Measurements from ENCODE around the gene SPTBN5. TPM values are rescaled to one million over a fixed set of nuclear protein-coding genes. Genes with fewer than 3 reads are reported as not detected.

Gene SPTBN5
- total and polyA plus RNA-seq, 2 donors (not counting 1 experiment from before 2014, with no cell fraction given) = 0.55 to 1.4 TPM

- H2AFZ ChIP-seq (ENCODE audit: insufficient read depth, low read depth, low read length, poor library complexity, severe bottlenecking) = no peak overlapping the region
- H3K27me3 ChIP-seq (replicated peaks in 1 of 4; ENCODE audit: control extremely low read depth in 1 of 4, control insufficient read depth in 3 of 4, insufficient read depth in 4 of 4, low read length in 3 of 4) = no peaks in the 10 kb centered on the region
- WGBS (ENCODE audit: insufficient coverage) = 0% methylated on average over 1 of the region's 3 CpGs
- H3K79me2 ChIP-seq (ENCODE audit: control insufficient read depth, insufficient read depth, low read length) = peaks cover 6% of the 10 kb centered on the region
- peaks cover 43 to 49% of the 10 kb centered on the region in 2 donors for H3K4me1 ChIP-seq (ENCODE audit: control insufficient read depth in 2 of 2, insufficient read depth in 2 of 2, low read length in 2 of 2)
- ATAC-seq (ENCODE audit: low read depth) (peak; percentile 42), DNase-seq (peak; percentile 50)
- Mint-ChIP-seq H3K9me3 (ENCODE audit: insufficient read depth) (peaks cover 4% of the 10 kb centered on the region), H3K4me3 (peak overlapping the region; percentile 26), H3K27ac (peak overlapping the region; percentile 77), H3K4me1 (peaks cover 68% of the 10 kb centered on the region), H3K27me3 (no peaks in the 10 kb centered on the region)
- intact Hi-C loops (cut with micrococcal nuclease) = loop anchor here (2.0 kb wide), 1 partner anchor 13 kb away; no protein-coding TSS in a partner anchor
- TF ChIP-seq, protein P1, sequence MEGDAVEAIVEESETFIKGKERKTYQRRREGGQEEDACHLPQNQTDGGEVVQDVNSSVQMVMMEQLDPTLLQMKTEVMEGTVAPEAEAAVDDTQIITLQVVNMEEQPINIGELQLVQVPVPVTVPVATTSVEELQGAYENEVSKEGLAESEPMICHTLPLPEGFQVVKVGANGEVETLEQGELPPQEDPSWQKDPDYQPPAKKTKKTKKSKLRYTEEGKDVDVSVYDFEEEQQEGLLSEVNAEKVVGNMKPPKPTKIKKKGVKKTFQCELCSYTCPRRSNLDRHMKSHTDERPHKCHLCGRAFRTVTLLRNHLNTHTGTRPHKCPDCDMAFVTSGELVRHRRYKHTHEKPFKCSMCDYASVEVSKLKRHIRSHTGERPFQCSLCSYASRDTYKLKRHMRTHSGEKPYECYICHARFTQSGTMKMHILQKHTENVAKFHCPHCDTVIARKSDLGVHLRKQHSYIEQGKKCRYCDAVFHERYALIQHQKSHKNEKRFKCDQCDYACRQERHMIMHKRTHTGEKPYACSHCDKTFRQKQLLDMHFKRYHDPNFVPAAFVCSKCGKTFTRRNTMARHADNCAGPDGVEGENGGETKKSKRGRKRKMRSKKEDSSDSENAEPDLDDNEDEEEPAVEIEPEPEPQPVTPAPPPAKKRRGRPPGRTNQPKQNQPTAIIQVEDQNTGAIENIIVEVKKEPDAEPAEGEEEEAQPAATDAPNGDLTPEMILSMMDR (IDR thresholded peaks at IDR 0.05) = no peak
- no peak for TF ChIP-seq EZH2 (IDR thresholded peaks at IDR 0.05; ENCODE audit: borderline replicate concordance, insufficient read depth, low read depth, low read length, poor library complexity, severe bottlenecking)
- peak overlapping the region; percentile 16 for H3K4me2 ChIP-seq (replicated peaks; ENCODE audit: low read depth, low read length, poor library complexity, severe bottlenecking)
- H3K36me3 ChIP-seq (replicated peaks in 1 of 2; ENCODE audit: control extremely low read depth in 1 of 2, control insufficient read depth in 1 of 2, extremely low read depth in 1 of 2, insufficient read depth in 2 of 2, low read length in 1 of 2) = peaks cover 0 to 13% of the 10 kb centered on the region in 2 experiments
- no peak overlapping the region for H3K4me3 ChIP-seq (ENCODE audit: control extremely low read depth in 1 of 5, extremely low read depth in 1 of 5, insufficient read depth in 1 of 5, low read depth in 2 of 5, low read length in 4 of 5)
- H3K9me3 ChIP-seq (ENCODE audit: control extremely low read depth in 1 of 3, control insufficient read depth in 2 of 3, insufficient read depth in 1 of 3, low read length in 2 of 3) = peaks cover 0 to 16% (median 11%) of the 10 kb centered on the region in 3 donors
- CTCF ChIA-PET = interaction anchor here (1.2 to 2.5 kb wide), 3 partner anchors 9 to 22 kb away, joined by 4 to 7 read pairs (median 6); no protein-coding TSS in a partner anchor
- no peak overlapping the region for H3K9ac ChIP-seq (ENCODE audit: low read length)
- peak overlapping the region in 1 of 2 donors; percentile 75 for H3K27ac ChIP-seq (ENCODE audit: low read length in 2 of 2)
- POLR2A ChIA-PET = interaction anchor here (0.6 to 1.1 kb wide), 2 partner anchors 11 to 18 kb away, joined by 3 read pairs; no protein-coding TSS in a partner anchor
- no peaks in the 10 kb centered on the region for H4K20me1 ChIP-seq (ENCODE audit: control insufficient read depth, insufficient read depth, low read length, poor library complexity, severe bottlenecking)
Measured at GRCh38 chr15:41923401-41923997, 29.6 kb upstream of the SPTBN5 start.

DNA sequence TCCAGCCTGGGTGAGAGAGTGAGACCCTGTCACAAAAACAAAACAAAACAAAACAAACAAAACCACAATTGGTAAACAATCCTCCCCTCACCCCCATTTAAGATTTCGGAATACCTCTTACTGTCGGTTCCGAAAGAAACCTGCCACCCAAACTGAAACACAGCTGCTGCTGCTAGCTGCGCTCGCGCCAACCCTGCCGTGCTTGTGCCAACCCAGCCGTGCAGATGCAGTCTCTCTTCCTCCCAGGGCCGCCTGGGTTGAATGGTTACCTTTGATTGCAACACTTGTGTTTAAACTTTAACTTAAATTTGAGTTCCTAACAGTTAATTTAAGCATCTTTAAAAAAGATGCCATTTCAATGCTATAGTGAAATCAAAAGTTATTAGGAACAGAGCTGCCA, 28.5 kb upstream of the SPTBN5 start:
- Histone ChIP-seq H3K27ac (ENCODE audit: low read length in 2 of 2) (no peak overlapping the region), H3K36me3 (replicated peaks in 1 of 2; ENCODE audit: control extremely low read depth in 1 of 2, control insufficient read depth in 1 of 2, extremely low read depth in 1 of 2, insufficient read depth in 2 of 2, low read length in 1 of 2) (peaks cover 0 to 22% of the 10 kb centered on the region in 2 experiments), H3K9me3 (ENCODE audit: control extremely low read depth in 1 of 3, control insufficient read depth in 2 of 3, insufficient read depth in 1 of 3, low read length in 2 of 3) (peaks cover 0 to 16% (median 11%) of the 10 kb centered on the region in 3 donors), H3K4me3 (ENCODE audit: control extremely low read depth in 1 of 5, extremely low read depth in 1 of 5, insufficient read depth in 1 of 5, low read depth in 2 of 5, low read length in 4 of 5) (no peak overlapping the region), H3K27me3 (replicated peaks in 1 of 4; ENCODE audit: control extremely low read depth in 1 of 4, control insufficient read depth in 3 of 4, insufficient read depth in 4 of 4, low read length in 3 of 4) (no peaks in the 10 kb centered on the region), H3K79me2 (ENCODE audit: control insufficient read depth, insufficient read depth, low read length) (peaks cover 6% of the 10 kb centered on the region), H2AFZ (ENCODE audit: insufficient read depth, low read depth, low read length, poor library complexity, severe bottlenecking) (no peak overlapping the region), H3K9ac (ENCODE audit: low read length) (no peak overlapping the region), H3K4me2 (replicated peaks; ENCODE audit: low read depth, low read length, poor library complexity, severe bottlenecking) (no peak overlapping the region), H3K4me1 (ENCODE audit: control insufficient read depth in 2 of 2, insufficient read depth in 2 of 2, low read length in 2 of 2) (peaks cover 32 to 38% of the 10 kb centered on the region in 2 donors), H4K20me1 (ENCODE audit: control insufficient read depth, insufficient read depth, low read length, poor library complexity, severe bottlenecking) (no peaks in the 10 kb centered on the region)
- no peak for TF ChIP-seq EZH2 (IDR thresholded peaks at IDR 0.05; ENCODE audit: borderline replicate concordance, insufficient read depth, low read depth, low read length, poor library complexity, severe bottlenecking)
- TF ChIP-seq, protein P1 (IDR thresholded peaks at IDR 0.05) = no peak
- ChIA-PET POLR2A (no interaction called here), CTCF (interaction anchor here (0.8 to 2.5 kb wide), 3 partner anchors 10 to 21 kb away, joined by 3 to 7 read pairs (median 4); no protein-coding TSS in a partner anchor)
- Mint-ChIP-seq H3K4me3 (no peak overlapping the region), H3K9me3 (ENCODE audit: insufficient read depth) (peaks cover 4% of the 10 kb centered on the region), H3K4me1 (peaks cover 56% of the 10 kb centered on the region), H3K27ac (no peak overlapping the region), H3K27me3 (no peaks in the 10 kb centered on the region)
- 56% methylated on average over 7 of the region's 9 CpGs for WGBS (ENCODE audit: insufficient coverage)
- DNase-seq (no peak), ATAC-seq (ENCODE audit: low read depth) (no peak)
- intact Hi-C loops (cut with micrococcal nuclease) = loop anchor here (2.0 kb wide), 1 partner anchor 14 kb away; no protein-coding TSS in a partner anchor

Measured in B cell (primary cell).